Ishikawa (cell line): ENCODE measurements around the gene RAB9A.

ENCODE experiments used
- CEBPB ChIP-seq: IDR thresholded peaks from 2 replicates; pipeline ENCODE4 v1.6.1; 2012
- EGR1 ChIP-seq: IDR thresholded peaks from 2 replicates; pipeline ENCODE4 v1.6.1; 2012
- EP300 ChIP-seq: IDR thresholded peaks from 2 replicates; pipeline ENCODE4 v1.6.1; 2012; ENCODE audit warnings: borderline replicate concordance
- RAD21 ChIP-seq: IDR thresholded peaks from 2 replicates; pipeline ENCODE4 v1.6.1; 2012; ENCODE audit warnings: low read depth
- TEAD4 ChIP-seq: IDR thresholded peaks from 2 replicates; pipeline ENCODE4 v1.6.1; 2012
- ZBTB7A ChIP-seq: IDR thresholded peaks from 2 replicates; pipeline ENCODE4 v1.6.1; 2012; ENCODE audit warnings: low read depth
- TF ChIP-seq, protein P1 (sequence below): IDR thresholded peaks from 2 replicates; pipeline ENCODE4 v1.6.1; 2012

DNA sequence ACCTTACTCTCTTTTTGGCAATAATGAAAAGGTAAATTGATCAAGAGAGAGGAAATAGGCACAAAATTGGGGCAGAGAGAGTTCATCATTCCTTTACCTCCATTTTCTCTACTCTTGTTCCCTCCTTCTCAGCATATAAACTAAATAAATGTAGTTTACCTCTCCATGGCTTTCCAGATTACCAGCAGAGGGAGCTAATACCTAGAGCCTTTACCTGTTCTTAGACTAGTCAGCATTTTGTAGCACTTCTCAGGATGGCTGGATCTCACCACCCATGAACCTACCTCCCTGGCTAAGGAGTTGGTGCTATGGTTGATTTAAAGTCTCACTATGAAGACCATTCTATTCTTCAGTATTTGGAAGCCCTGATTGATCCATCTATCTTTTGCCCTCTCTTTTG lies 61.3 kb downstream of the RAB9A start:
- TF ChIP-seq EP300 (no peak), RAD21 (peak; percentile 44), TEAD4 (no peak), CEBPB (no peak), ZBTB7A (no peak), EGR1 (no peak)
- TF ChIP-seq, protein P1, sequence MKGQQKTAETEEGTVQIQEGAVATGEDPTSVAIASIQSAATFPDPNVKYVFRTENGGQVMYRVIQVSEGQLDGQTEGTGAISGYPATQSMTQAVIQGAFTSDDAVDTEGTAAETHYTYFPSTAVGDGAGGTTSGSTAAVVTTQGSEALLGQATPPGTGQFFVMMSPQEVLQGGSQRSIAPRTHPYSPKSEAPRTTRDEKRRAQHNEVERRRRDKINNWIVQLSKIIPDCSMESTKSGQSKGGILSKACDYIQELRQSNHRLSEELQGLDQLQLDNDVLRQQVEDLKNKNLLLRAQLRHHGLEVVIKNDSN = no peak
